Measurements from ENCODE around the gene NELL1. TPM values are rescaled to one million over a fixed set of nuclear protein-coding genes. Genes with fewer than 3 reads are reported as not detected.

The NELL1 gene
- total RNA-seq, 2 experiments from 2014 or later, result not detected

DNA sequence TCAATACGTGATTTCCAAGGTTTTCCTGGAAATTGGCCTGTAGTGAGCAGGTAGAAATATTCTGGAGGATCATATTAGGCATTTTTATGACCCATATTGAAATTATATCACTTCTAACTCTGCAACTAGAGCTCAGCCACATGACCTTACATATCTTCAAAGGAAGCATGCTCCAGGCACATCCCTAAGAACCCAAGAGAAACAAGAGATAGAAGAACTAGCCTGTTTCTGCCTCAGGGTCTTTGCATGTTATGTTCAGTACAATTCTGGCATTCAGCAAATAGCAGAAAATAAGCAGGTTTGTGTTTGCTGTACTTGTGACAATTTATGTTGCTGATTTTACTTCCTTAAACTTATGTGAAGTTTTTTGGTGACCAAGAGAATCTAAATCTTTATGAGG is 859.8 kb downstream of the NELL1 start:
- intact Hi-C loops (cut with DNase I, micrococcal nuclease), result no loop called here
- Mint-ChIP-seq H3K4me1 (ENCODE audit: low read depth) (no peaks in the 10 kb centered on the region), H3K27me3 (no peaks in the 10 kb centered on the region), H3K27ac (no peak overlapping the region), H3K9me3 (no peaks in the 10 kb centered on the region), H3K36me3 (ENCODE audit: low read depth) (no peaks in the 10 kb centered on the region), H3K4me3 (no peak overlapping the region)
- peaks cover 0 to 4% of the 10 kb centered on the region in 2 experiments for H3K9me3 ChIP-seq (ENCODE audit: control insufficient read depth in 1 of 2, insufficient read depth in 1 of 2, low read length in 2 of 2)
- no peak overlapping the region for H3K27ac ChIP-seq (ENCODE audit: low read depth in 1 of 2, low read length in 2 of 2)
- H3K27me3 ChIP-seq (ENCODE audit: control insufficient read depth in 1 of 2, insufficient read depth in 2 of 2, low read length in 2 of 2), result no peaks in the 10 kb centered on the region
- DNase-seq (no peak), ATAC-seq (ENCODE audit: poor library complexity) (no peak)
- ChIA-PET CTCF (no interaction called here), POLR2A (no interaction called here)
- H3K4me1 ChIP-seq (ENCODE audit: insufficient read depth, low read length), result no peaks in the 10 kb centered on the region
- no peak for TF ChIP-seq CTCF (IDR thresholded peaks at IDR 0.05)
- H3K4me3 ChIP-seq (ENCODE audit: low read length), result no peak overlapping the region
- H3K36me3 ChIP-seq (ENCODE audit: insufficient read depth, low read length), result no peaks in the 10 kb centered on the region

DNA sequence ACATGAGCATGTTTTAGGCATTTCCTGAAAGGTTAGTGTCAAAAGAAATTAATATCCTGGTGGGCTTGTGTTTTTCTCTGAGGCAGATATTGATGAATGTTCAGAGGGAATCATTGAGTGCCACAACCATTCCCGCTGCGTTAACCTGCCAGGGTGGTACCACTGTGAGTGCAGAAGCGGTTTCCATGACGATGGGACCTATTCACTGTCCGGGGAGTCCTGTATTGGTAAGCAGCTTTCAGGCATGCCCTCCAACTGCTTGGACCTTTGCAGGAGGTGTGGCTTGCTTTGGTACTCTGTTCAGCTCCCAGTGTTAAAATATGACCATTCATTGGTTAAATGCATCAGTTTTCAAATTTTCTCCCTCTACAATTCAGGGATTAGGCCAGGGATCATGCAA is 864.9 kb downstream of the NELL1 start:
- Mint-ChIP-seq H3K4me3 (no peak overlapping the region), H3K36me3 (ENCODE audit: low read depth) (no peaks in the 10 kb centered on the region), H3K9me3 (peaks cover 4% of the 10 kb centered on the region), H3K27me3 (no peaks in the 10 kb centered on the region), H3K4me1 (ENCODE audit: low read depth) (no peaks in the 10 kb centered on the region), H3K27ac (no peak overlapping the region)
- Histone ChIP-seq H3K27me3 (ENCODE audit: control insufficient read depth in 1 of 2, insufficient read depth in 2 of 2, low read length in 2 of 2) (no peaks in the 10 kb centered on the region), H3K4me3 (ENCODE audit: low read length) (no peak overlapping the region), H3K9me3 (ENCODE audit: control insufficient read depth in 1 of 2, insufficient read depth in 1 of 2, low read length in 2 of 2) (no peaks in the 10 kb centered on the region), H3K4me1 (ENCODE audit: insufficient read depth, low read length) (no peaks in the 10 kb centered on the region), H3K27ac (ENCODE audit: low read depth in 1 of 2, low read length in 2 of 2) (no peak overlapping the region), H3K36me3 (ENCODE audit: insufficient read depth, low read length) (no peaks in the 10 kb centered on the region)
- ChIA-PET POLR2A (no interaction called here), CTCF (no interaction called here)
- no peak for TF ChIP-seq CTCF (IDR thresholded peaks at IDR 0.05)
- no peak for ATAC-seq (ENCODE audit: poor library complexity)
- intact Hi-C loops (cut with DNase I, micrococcal nuclease), result no loop called here
- no peak for DNase-seq

GRCh38 chr11:21537980-21538379 is 868.6 kb downstream of the NELL1 start:
- no peaks in the 10 kb centered on the region for H3K36me3 ChIP-seq (ENCODE audit: insufficient read depth, low read length)
- H3K27ac ChIP-seq (ENCODE audit: low read depth in 1 of 2, low read length in 2 of 2), result no peak overlapping the region
- H3K4me3 Mint-ChIP-seq, result no peak overlapping the region
- ChIA-PET CTCF (no interaction called here), POLR2A (no interaction called here)
- no peaks in the 10 kb centered on the region for H3K4me1 ChIP-seq (ENCODE audit: insufficient read depth, low read length)
- no peak overlapping the region for H3K4me3 ChIP-seq (ENCODE audit: low read length)
- intact Hi-C loops (cut with DNase I, micrococcal nuclease), result no loop called here
- TF ChIP-seq CTCF (IDR thresholded peaks at IDR 0.05), result no peak
- DNase-seq, result no peak
- no peaks in the 10 kb centered on the region for H3K27me3 ChIP-seq (ENCODE audit: control insufficient read depth in 1 of 2, insufficient read depth in 2 of 2, low read length in 2 of 2)
- H3K4me1 Mint-ChIP-seq (ENCODE audit: low read depth), result no peaks in the 10 kb centered on the region
- no peak overlapping the region for H3K27ac Mint-ChIP-seq
- H3K9me3 ChIP-seq (ENCODE audit: control insufficient read depth in 1 of 2, insufficient read depth in 1 of 2, low read length in 2 of 2), result no peaks in the 10 kb centered on the region
- no peaks in the 10 kb centered on the region for H3K36me3 Mint-ChIP-seq (ENCODE audit: low read depth)
- no peak for ATAC-seq (ENCODE audit: poor library complexity)
- no peaks in the 10 kb centered on the region for H3K27me3 Mint-ChIP-seq
- peaks cover 10% of the 10 kb centered on the region for H3K9me3 Mint-ChIP-seq
